Rectal smooth muscle tissue (tissue), 1 donor: ENCODE results near the gene CPSF4L.

Experiments
- H3K27ac ChIP-seq: one replicate; pipeline ENCODE4 v1.7.0; 2013; ENCODE audit warnings: low read depth, low read length, inconsistent platforms
- H3K27me3 ChIP-seq: one replicate; pipeline ENCODE4 v1.7.0; 2013; ENCODE audit warnings: low read length; ENCODE audit not compliant: control insufficient read depth, insufficient read depth
- H3K36me3 ChIP-seq: one replicate; pipeline ENCODE4 v1.7.0; 2013; ENCODE audit warnings: low read length; ENCODE audit not compliant: control insufficient read depth, insufficient read depth
- H3K4me1 ChIP-seq: one replicate; pipeline ENCODE4 v1.7.0; 2013; ENCODE audit warnings: low read length; ENCODE audit not compliant: control insufficient read depth, insufficient read depth
- H3K4me3 ChIP-seq: one replicate; pipeline ENCODE4 v1.7.0; 2013; ENCODE audit warnings: low read length
- H3K9ac ChIP-seq: one replicate; pipeline ENCODE4 v1.7.0; 2013; ENCODE audit warnings: low read length

CPSF4L gene

GRCh38 chr17:73232587-73233373 is 28.9 kb downstream of the CPSF4L start:
- peaks cover 11% of the 10 kb centered on the region for H3K36me3 ChIP-seq
- peak overlapping the region; percentile 89 for H3K4me3 ChIP-seq
- no peaks in the 10 kb centered on the region for H3K27me3 ChIP-seq
- peak overlapping the region; percentile 53 for H3K9ac ChIP-seq
- peak overlapping the region; percentile 75 for H3K27ac ChIP-seq
- no peaks in the 10 kb centered on the region for H3K4me1 ChIP-seq

GRCh38 chr17:73231841-73232586 is 29.7 kb downstream of the CPSF4L start:
- peak overlapping the region; percentile 85 for H3K9ac ChIP-seq
- peaks cover 11% of the 10 kb centered on the region for H3K36me3 ChIP-seq
- no peaks in the 10 kb centered on the region for H3K27me3 ChIP-seq
- H3K4me1 ChIP-seq: no peaks in the 10 kb centered on the region
- H3K27ac ChIP-seq: peak overlapping the region; percentile 75
- peak overlapping the region; percentile 89 for H3K4me3 ChIP-seq

GRCh38 chr17:73231395-73231794 is 30.3 kb downstream of the CPSF4L start:
- no peak overlapping the region for H3K27ac ChIP-seq
- no peaks in the 10 kb centered on the region for H3K27me3 ChIP-seq
- H3K9ac ChIP-seq: peak overlapping the region; percentile 85
- no peaks in the 10 kb centered on the region for H3K4me1 ChIP-seq
- peaks cover 5% of the 10 kb centered on the region for H3K36me3 ChIP-seq
- peak overlapping the region; percentile 89 for H3K4me3 ChIP-seq

- no peak overlapping the region for H3K27ac ChIP-seq
- no peaks in the 10 kb centered on the region for H3K4me1 ChIP-seq
- H3K9ac ChIP-seq: no peak overlapping the region
- H3K4me3 ChIP-seq: no peak overlapping the region
- H3K36me3 ChIP-seq: no peaks in the 10 kb centered on the region
- no peaks in the 10 kb centered on the region for H3K27me3 ChIP-seq
These were observed 31.6 kb downstream of the CPSF4L start for GRCh38 chr17:73230088-73230487.

GRCh38 chr17:73228748-73229236 is 32.9 kb downstream of the CPSF4L start:
- Histone ChIP-seq H3K9ac (no peak overlapping the region), H3K4me1 (no peaks in the 10 kb centered on the region)

GRCh38 chr17:73227944-73228343 is 33.7 kb downstream of the CPSF4L start:
- no peaks in the 10 kb centered on the region for H3K4me1 ChIP-seq
- no peak overlapping the region for H3K27ac ChIP-seq

More at GRCh38 chr17:73228748-73229236, 32.9 kb downstream of the CPSF4L start:
- no peaks in the 10 kb centered on the region for H3K27me3 ChIP-seq
- H3K27ac ChIP-seq: no peak overlapping the region
- no peak overlapping the region for H3K4me3 ChIP-seq
- H3K36me3 ChIP-seq: no peaks in the 10 kb centered on the region

GRCh38 chr17:73227379-73227778 is 34.3 kb downstream of the CPSF4L start:
- Histone ChIP-seq H3K9ac (no peak overlapping the region), H3K27ac (no peak overlapping the region), H3K36me3 (no peaks in the 10 kb centered on the region), H3K4me1 (no peaks in the 10 kb centered on the region), H3K27me3 (no peaks in the 10 kb centered on the region), H3K4me3 (no peak overlapping the region)

More at GRCh38 chr17:73227944-73228343, 33.7 kb downstream of the CPSF4L start:
- H3K4me3 ChIP-seq: no peak overlapping the region
- H3K9ac ChIP-seq: no peak overlapping the region
- H3K36me3 ChIP-seq: no peaks in the 10 kb centered on the region
- H3K27me3 ChIP-seq: no peaks in the 10 kb centered on the region

GRCh38 chr17:73226556-73227172 is 35.0 kb downstream of the CPSF4L start:
- no peak overlapping the region for H3K4me3 ChIP-seq
- no peaks in the 10 kb centered on the region for H3K36me3 ChIP-seq
- no peaks in the 10 kb centered on the region for H3K27me3 ChIP-seq
- H3K4me1 ChIP-seq: no peaks in the 10 kb centered on the region
- no peak overlapping the region for H3K27ac ChIP-seq
- H3K9ac ChIP-seq: no peak overlapping the region

- H3K27me3 ChIP-seq: no peaks in the 10 kb centered on the region
- no peak overlapping the region for H3K4me3 ChIP-seq
- H3K4me1 ChIP-seq: no peaks in the 10 kb centered on the region
- H3K36me3 ChIP-seq: no peaks in the 10 kb centered on the region
- no peak overlapping the region for H3K27ac ChIP-seq
- no peak overlapping the region for H3K9ac ChIP-seq
These were observed 36.9 kb downstream of the CPSF4L start for GRCh38 chr17:73224663-73225305.

GRCh38 chr17:73224237-73224636 is 37.4 kb downstream of the CPSF4L start:
- Histone ChIP-seq H3K4me3 (no peak overlapping the region), H3K36me3 (no peaks in the 10 kb centered on the region), H3K27ac (no peak overlapping the region), H3K9ac (no peak overlapping the region), H3K4me1 (no peaks in the 10 kb centered on the region), H3K27me3 (no peaks in the 10 kb centered on the region)

GRCh38 chr17:73223626-73224230 is 38.0 kb downstream of the CPSF4L start:
- Histone ChIP-seq H3K36me3 (no peaks in the 10 kb centered on the region), H3K4me3 (no peak overlapping the region), H3K27ac (no peak overlapping the region), H3K4me1 (no peaks in the 10 kb centered on the region), H3K27me3 (no peaks in the 10 kb centered on the region), H3K9ac (no peak overlapping the region)
